Measurements from ENCODE around the gene CTSO. TPM values are rescaled to one million over a fixed set of nuclear protein-coding genes. Genes with fewer than 3 reads are reported as not detected.

CTSO gene
- total and polyA plus RNA-seq, 2 donors (not counting 3 experiments of a cell fraction or from before 2014, with no cell fraction given) = 7.9 to 8.5 TPM

DNA sequence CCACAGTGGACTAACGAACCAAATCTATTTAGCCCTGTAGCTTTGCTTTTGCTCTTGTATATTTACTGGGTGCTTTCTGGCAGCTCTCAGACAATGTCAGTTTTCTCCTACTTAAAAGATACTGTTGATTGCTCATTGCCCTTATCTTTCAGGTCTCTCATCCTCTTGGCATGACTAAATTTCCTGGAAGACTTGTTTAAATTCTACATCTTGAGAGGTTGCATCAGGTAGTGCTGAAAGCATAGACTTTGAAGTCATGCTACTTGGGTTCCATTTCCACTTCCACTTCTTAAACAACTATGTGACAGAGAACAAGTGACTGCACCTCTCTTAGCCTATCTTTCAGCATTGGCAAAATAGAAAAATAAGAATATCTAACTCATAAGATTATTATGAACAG is 41.8 kb downstream of the CTSO start:
- dilution Hi-C loops (cut with MboI; ENCODE audit: extremely low pct_ligation_motif_present, low sequenced_read_pairs) (no loop called here), intact Hi-C loops (cut with micrococcal nuclease) (no loop called here)
- ChIA-PET POLR2A (no interaction called here), CTCF (no interaction called here)
- H3K9me3 ChIP-seq (replicated peaks; ENCODE audit: control insufficient read depth, insufficient read depth, low read length) = no peaks in the 10 kb centered on the region
- no peak for DNase-seq (ENCODE audit: low read depth, low spot score)
- H2AFZ ChIP-seq (ENCODE audit: low read depth, low read length) = no peak overlapping the region
- H4K20me1 ChIP-seq (replicated peaks; ENCODE audit: control insufficient read depth, extremely low read depth, insufficient read depth, low read length) = no peaks in the 10 kb centered on the region
- no peak for FAIRE-seq
- no peaks in the 10 kb centered on the region for H3K4me1 ChIP-seq (ENCODE audit: control insufficient read depth, extremely low read depth, insufficient read depth, low read length)
- no peaks in the 10 kb centered on the region for H3K9me1 ChIP-seq (replicated peaks; ENCODE audit: control insufficient read depth, extremely low read depth, insufficient read depth, low read length)
- TF ChIP-seq JUN (IDR thresholded peaks at IDR 0.05; ENCODE audit: borderline replicate concordance, insufficient read depth, insufficient read length, low read depth) (no peak), GATA2 (IDR thresholded peaks at IDR 0.05; ENCODE audit: insufficient read depth, insufficient read length, low read depth, low read length) (no peak), EZH2 (IDR thresholded peaks at IDR 0.05; ENCODE audit: borderline replicate concordance, low read depth, low read length, severe bottlenecking) (no peak), POLR2AphosphoS5 (IDR thresholded peaks at IDR 0.05; ENCODE audit: insufficient read depth, low read depth, low read length) (no peak), POLR2A (IDR thresholded peaks at IDR 0.05; ENCODE audit: low read depth, low read length) (no peak), FOS (IDR thresholded peaks at IDR 0.05; ENCODE audit: borderline replicate concordance, insufficient read depth, low read length) (no peak)
- TF ChIP-seq, protein P1, sequence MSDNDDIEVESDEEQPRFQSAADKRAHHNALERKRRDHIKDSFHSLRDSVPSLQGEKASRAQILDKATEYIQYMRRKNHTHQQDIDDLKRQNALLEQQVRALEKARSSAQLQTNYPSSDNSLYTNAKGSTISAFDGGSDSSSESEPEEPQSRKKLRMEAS (IDR thresholded peaks at IDR 0.05; ENCODE audit: insufficient read depth, insufficient read length) = no peak
- TF ChIP-seq, protein P2, sequence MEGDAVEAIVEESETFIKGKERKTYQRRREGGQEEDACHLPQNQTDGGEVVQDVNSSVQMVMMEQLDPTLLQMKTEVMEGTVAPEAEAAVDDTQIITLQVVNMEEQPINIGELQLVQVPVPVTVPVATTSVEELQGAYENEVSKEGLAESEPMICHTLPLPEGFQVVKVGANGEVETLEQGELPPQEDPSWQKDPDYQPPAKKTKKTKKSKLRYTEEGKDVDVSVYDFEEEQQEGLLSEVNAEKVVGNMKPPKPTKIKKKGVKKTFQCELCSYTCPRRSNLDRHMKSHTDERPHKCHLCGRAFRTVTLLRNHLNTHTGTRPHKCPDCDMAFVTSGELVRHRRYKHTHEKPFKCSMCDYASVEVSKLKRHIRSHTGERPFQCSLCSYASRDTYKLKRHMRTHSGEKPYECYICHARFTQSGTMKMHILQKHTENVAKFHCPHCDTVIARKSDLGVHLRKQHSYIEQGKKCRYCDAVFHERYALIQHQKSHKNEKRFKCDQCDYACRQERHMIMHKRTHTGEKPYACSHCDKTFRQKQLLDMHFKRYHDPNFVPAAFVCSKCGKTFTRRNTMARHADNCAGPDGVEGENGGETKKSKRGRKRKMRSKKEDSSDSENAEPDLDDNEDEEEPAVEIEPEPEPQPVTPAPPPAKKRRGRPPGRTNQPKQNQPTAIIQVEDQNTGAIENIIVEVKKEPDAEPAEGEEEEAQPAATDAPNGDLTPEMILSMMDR (IDR thresholded peaks at IDR 0.05; ENCODE audit: extremely low read depth in 1 of 2, insufficient read depth in 1 of 2, low read depth in 1 of 2, low read length in 2 of 2) = no peak
- no peak overlapping the region for H3K4me3 ChIP-seq (replicated peaks in 1 of 3; ENCODE audit: insufficient read depth in 1 of 3, low read depth in 1 of 3, low read length in 3 of 3)
- no TSS peak for BruUV-seq (replicated peaks)
- H3K79me2 ChIP-seq (ENCODE audit: control insufficient read depth, insufficient read depth, low read length) = no peaks in the 10 kb centered on the region
- no peaks in the 10 kb centered on the region for H3K27me3 ChIP-seq (ENCODE audit: control insufficient read depth in 2 of 2, insufficient read depth in 2 of 2, low read length in 2 of 2)
- no peak overlapping the region for H3K9ac ChIP-seq (replicated peaks; ENCODE audit: extremely low read depth, insufficient read depth, low read length)
- H3K36me3 ChIP-seq (ENCODE audit: control insufficient read depth in 2 of 2, extremely low read depth in 1 of 2, insufficient read depth in 2 of 2, low read length in 2 of 2) = no peaks in the 10 kb centered on the region
- no peak overlapping the region for H3K27ac ChIP-seq (ENCODE audit: insufficient read depth, low read depth, low read length)
- no peak overlapping the region for H3K4me2 ChIP-seq (ENCODE audit: insufficient read depth, low read length)

All from endothelial cell of umbilical vein (primary cell).